Epithelial cell of proximal tubule (primary cell): ENCODE results near the gene TM4SF1. TPM values are rescaled to one million over a fixed set of nuclear protein-coding genes. Genes with fewer than 3 reads are reported as not detected.

Source experiments
- DNase-seq: peaks from one replicate; pipeline ENCODE4 v3.0.0-alpha.2; 2011; ENCODE audit warnings: low read depth
- H3K4me3 ChIP-seq: 2 replicates; pipeline ENCODE4 v1.5.1; 2011; ENCODE audit warnings: low read depth, mild to moderate bottlenecking, low read length
- CTCF ChIP-seq: conservative IDR thresholded peaks from 2 replicates; pipeline ENCODE4 v1.5.1; 2012; ENCODE audit warnings: low read depth, mild to moderate bottlenecking, low read length
- total RNA-seq: library from RNA; depleted of rRNA; stranded (reverse); fragments of >200 nt; gene quantifications from 2 replicates; pipeline ENCODE4 v1.2.3, GENCODE V29; 2015

TM4SF1 gene
- total RNA-seq, 1 donor from 2014 or later: 304 TPM

- no peak overlapping the region for H3K4me3 ChIP-seq
- no peak for DNase-seq
- no peak for TF ChIP-seq CTCF
These were observed 8.6 kb downstream of the TM4SF1 start for GRCh38 chr3:149368674-149369497.

GRCh38 chr3:149368201-149368673, 9.2 kb downstream of the TM4SF1 start:
- TF ChIP-seq CTCF: peak; percentile 19
- DNase-seq: no peak
- H3K4me3 ChIP-seq: no peak overlapping the region

- H3K4me3 ChIP-seq: no peak overlapping the region
- DNase-seq: no peak
- TF ChIP-seq CTCF: no peak
These were observed 10.3 kb downstream of the TM4SF1 start for GRCh38 chr3:149366941-149367840.

- no peak for TF ChIP-seq CTCF
- H3K4me3 ChIP-seq: no peak overlapping the region
- DNase-seq: no peak
These were observed 11.4 kb downstream of the TM4SF1 start for GRCh38 chr3:149366031-149366430.

GRCh38 chr3:149364624-149365023, 12.8 kb downstream of the TM4SF1 start:
- no peak overlapping the region for H3K4me3 ChIP-seq
- no peak for TF ChIP-seq CTCF
- no peak for DNase-seq

GRCh38 chr3:149363053-149363452, 14.4 kb downstream of the TM4SF1 start:
- no peak for TF ChIP-seq CTCF
- no peak overlapping the region for H3K4me3 ChIP-seq
- no peak for DNase-seq
